Measurements from ENCODE around the gene CDS2. TPM values are rescaled to one million over a fixed set of nuclear protein-coding genes. Genes with fewer than 3 reads are reported as not detected.

CDS2 gene
- total RNA-seq, 2 experiments from 2014 or later, result 16.6 to 42.8 TPM

DNA sequence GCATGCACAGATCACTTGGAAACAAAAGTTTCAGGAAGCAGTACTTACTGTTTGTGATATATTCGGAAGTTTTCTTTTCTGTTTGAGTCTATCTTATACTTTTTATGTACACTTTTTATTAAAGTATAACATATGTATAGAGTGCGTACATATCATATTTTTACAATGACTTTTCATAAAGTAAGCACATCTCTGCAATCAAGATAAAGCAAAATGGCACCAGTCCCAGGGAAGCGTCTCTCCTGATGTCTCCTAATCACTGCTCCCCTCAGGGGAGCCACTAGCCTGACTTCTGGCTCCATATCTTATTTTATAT is 26.3 kb downstream of the CDS2 start:
- Histone ChIP-seq H2AFZ (ENCODE audit: low read length) (no peak overlapping the region), H4K20me1 (ENCODE audit: insufficient read depth, low read length) (no peaks in the 10 kb centered on the region), H3K9me2 (ENCODE audit: insufficient read depth, low read length) (no peaks in the 10 kb centered on the region), H3K9me3 (ENCODE audit: low read length) (no peaks in the 10 kb centered on the region), H3K4me1 (ENCODE audit: insufficient read depth, low read length, poor library complexity, severe bottlenecking) (peaks cover 4% of the 10 kb centered on the region), H3K36me3 (ENCODE audit: insufficient read depth, low read length) (0 out of 2 replicates have a peak, but pooled peaks cover 7% of the 10 kb centered on the region), H3K4me2 (ENCODE audit: low read length) (no peak overlapping the region), H3K79me2 (ENCODE audit: insufficient read depth, low read depth, low read length) (peaks cover 29% of the 10 kb centered on the region; the same call in 1 of the 2 replicates), H3K4me3 (ENCODE audit: low read depth, low read length, poor library complexity, severe bottlenecking) (no peak overlapping the region), H3K27ac (ENCODE audit: low read depth, low read length, poor library complexity, severe bottlenecking) (no peak overlapping the region)
- TF ChIP-seq EZH2phosphoT487 (IDR thresholded peaks at IDR 0.05; ENCODE audit: borderline replicate concordance, low read depth, low read length), result no peak
- TF ChIP-seq, protein P1, sequence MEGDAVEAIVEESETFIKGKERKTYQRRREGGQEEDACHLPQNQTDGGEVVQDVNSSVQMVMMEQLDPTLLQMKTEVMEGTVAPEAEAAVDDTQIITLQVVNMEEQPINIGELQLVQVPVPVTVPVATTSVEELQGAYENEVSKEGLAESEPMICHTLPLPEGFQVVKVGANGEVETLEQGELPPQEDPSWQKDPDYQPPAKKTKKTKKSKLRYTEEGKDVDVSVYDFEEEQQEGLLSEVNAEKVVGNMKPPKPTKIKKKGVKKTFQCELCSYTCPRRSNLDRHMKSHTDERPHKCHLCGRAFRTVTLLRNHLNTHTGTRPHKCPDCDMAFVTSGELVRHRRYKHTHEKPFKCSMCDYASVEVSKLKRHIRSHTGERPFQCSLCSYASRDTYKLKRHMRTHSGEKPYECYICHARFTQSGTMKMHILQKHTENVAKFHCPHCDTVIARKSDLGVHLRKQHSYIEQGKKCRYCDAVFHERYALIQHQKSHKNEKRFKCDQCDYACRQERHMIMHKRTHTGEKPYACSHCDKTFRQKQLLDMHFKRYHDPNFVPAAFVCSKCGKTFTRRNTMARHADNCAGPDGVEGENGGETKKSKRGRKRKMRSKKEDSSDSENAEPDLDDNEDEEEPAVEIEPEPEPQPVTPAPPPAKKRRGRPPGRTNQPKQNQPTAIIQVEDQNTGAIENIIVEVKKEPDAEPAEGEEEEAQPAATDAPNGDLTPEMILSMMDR (conservative IDR thresholded peaks at IDR 0.05; ENCODE audit: low read length), result no peak
- BruUV-seq (replicated peaks), result no TSS peak
- ChIA-PET POLR2A (interaction anchor here (1.0 kb wide), 1 partner anchor 27 kb away, joined by 4 read pairs; the partner anchor contains the start of gene CDS2), CTCF (ENCODE audit: unreplicated experiment) (no interaction called here)
- no peak for DNase-seq (ENCODE audit: low spot score)
- intact Hi-C loops (cut with micrococcal nuclease; ENCODE audit: unreplicated experiment), result no loop called here

DNA sequence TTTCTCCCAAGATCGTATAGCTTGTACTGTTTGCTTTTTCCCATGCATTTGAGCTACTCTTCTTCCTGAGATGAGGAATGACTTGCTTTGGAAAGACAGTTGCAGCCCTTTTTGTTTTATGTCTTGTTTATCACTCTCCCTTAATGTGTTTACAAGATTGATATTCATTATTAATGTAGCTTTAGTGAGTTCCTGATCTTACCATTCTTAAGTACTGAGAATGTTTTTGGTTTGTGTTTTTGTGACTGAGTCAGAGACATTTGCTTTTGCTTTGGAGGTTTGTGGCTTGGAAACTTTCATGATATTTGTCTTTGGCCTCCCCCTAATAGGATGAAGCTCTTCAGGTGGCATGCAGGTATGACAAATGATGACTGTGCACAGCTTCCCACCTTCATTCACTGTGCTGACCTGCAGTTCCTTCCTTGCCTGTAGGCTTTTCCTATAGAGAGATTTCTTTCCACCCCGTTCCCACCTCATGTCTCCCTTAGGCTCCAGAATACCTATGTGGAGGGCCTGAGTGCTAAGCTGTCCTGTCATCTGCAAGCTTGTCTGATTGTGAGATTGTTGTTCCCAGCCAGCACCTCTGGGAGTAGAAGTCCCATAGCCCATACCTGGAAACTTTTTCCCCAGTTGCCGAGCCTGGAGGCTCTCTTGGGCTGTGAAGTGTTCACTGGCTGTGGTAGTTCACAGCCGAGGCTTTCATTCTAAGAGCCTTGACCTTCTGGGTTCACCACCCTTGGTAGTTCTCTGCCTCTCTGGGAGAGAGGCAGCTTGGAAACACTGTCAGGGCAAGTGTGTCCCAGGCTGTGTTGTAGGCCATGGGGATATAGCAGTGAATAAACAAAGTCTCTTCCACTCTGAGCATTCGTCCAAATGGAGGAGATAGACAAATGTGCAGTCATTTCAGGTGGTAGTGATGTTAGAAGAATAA is 27.1 kb downstream of the CDS2 start:
- Histone ChIP-seq H3K9me2 (ENCODE audit: insufficient read depth, low read length) (no peaks in the 10 kb centered on the region), H3K36me3 (ENCODE audit: insufficient read depth, low read length) (0 out of 2 replicates have a peak, but pooled peaks cover 7% of the 10 kb centered on the region), H4K20me1 (ENCODE audit: insufficient read depth, low read length) (no peaks in the 10 kb centered on the region), H3K4me3 (ENCODE audit: low read depth, low read length, poor library complexity, severe bottlenecking) (no peak overlapping the region), H2AFZ (ENCODE audit: low read length) (no peak overlapping the region), H3K4me2 (ENCODE audit: low read length) (no peak overlapping the region), H3K4me1 (ENCODE audit: insufficient read depth, low read length, poor library complexity, severe bottlenecking) (peaks cover 4% of the 10 kb centered on the region), H3K79me2 (ENCODE audit: insufficient read depth, low read depth, low read length) (peaks cover 23% of the 10 kb centered on the region; the same call in 1 of the 2 replicates), H3K9me3 (ENCODE audit: low read length) (no peaks in the 10 kb centered on the region), H3K27ac (ENCODE audit: low read depth, low read length, poor library complexity, severe bottlenecking) (no peak overlapping the region)
- CTCF ChIA-PET (ENCODE audit: unreplicated experiment), result no interaction called here
- POLR2A ChIA-PET, result interaction anchor here (1.0 kb wide), 1 partner anchor 27 kb away, joined by 4 read pairs; the partner anchor contains the start of gene CDS2
- intact Hi-C loops (cut with micrococcal nuclease; ENCODE audit: unreplicated experiment), result no loop called here
- no TSS peak for BruUV-seq (replicated peaks)
- DNase-seq (ENCODE audit: low spot score), result no peak
- TF ChIP-seq, protein P1 (conservative IDR thresholded peaks at IDR 0.05; ENCODE audit: low read length), result no peak
- TF ChIP-seq EZH2phosphoT487 (IDR thresholded peaks at IDR 0.05; ENCODE audit: borderline replicate concordance, low read depth, low read length), result no peak

DNA sequence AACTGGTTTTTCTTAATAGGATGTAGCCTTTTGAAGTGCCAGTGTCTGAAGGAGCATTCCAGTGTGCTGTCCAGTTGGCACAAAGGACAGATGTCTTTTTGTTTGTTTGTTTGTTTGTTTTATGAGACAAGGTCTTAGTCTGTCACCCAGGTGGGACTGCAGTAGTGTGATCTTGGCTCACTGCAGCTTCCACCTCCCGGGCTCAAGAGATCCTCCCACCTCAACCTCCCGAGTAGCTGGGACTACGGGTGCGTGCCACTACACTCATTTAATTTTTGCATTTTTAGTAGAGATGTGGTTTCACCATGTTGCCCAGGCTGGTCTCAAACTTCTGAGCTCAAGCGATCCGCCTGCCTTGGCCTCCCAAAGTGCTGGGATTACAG is 27.7 kb downstream of the CDS2 start:
- intact Hi-C loops (cut with micrococcal nuclease; ENCODE audit: unreplicated experiment), result no loop called here
- Histone ChIP-seq H2AFZ (ENCODE audit: low read length) (no peak overlapping the region), H3K79me2 (ENCODE audit: insufficient read depth, low read depth, low read length) (peaks cover 16% of the 10 kb centered on the region; the same call in 1 of the 2 replicates), H3K9me3 (ENCODE audit: low read length) (no peaks in the 10 kb centered on the region), H3K4me2 (ENCODE audit: low read length) (no peak overlapping the region), H3K4me3 (ENCODE audit: low read depth, low read length, poor library complexity, severe bottlenecking) (no peak overlapping the region), H4K20me1 (ENCODE audit: insufficient read depth, low read length) (no peaks in the 10 kb centered on the region), H3K27ac (ENCODE audit: low read depth, low read length, poor library complexity, severe bottlenecking) (no peak overlapping the region), H3K36me3 (ENCODE audit: insufficient read depth, low read length) (0 out of 2 replicates have a peak, but pooled peaks cover 7% of the 10 kb centered on the region), H3K4me1 (ENCODE audit: insufficient read depth, low read length, poor library complexity, severe bottlenecking) (peaks cover 7% of the 10 kb centered on the region), H3K9me2 (ENCODE audit: insufficient read depth, low read length) (no peaks in the 10 kb centered on the region)
- TF ChIP-seq EZH2phosphoT487 (IDR thresholded peaks at IDR 0.05; ENCODE audit: borderline replicate concordance, low read depth, low read length), result no peak
- TF ChIP-seq, protein P1 (conservative IDR thresholded peaks at IDR 0.05; ENCODE audit: low read length), result no peak
- DNase-seq (ENCODE audit: low spot score), result no peak
- ChIA-PET POLR2A (interaction anchor here (1.4 kb wide), 1 partner anchor 12 kb away, joined by 5 read pairs; no protein-coding TSS in a partner anchor), CTCF (ENCODE audit: unreplicated experiment) (no interaction called here)
- no TSS peak for BruUV-seq (replicated peaks)

All from OCI-LY7 (cell line).